Activated CD8-positive, alpha-beta memory T cell treated with anti-CD3 and anti-CD28 coated beads, Interleukin-2, amount 50 U/mL, for 1 hour (primary cell): Measurements from ENCODE around the gene TIGD6.
"Not testable (repeated sequence)": the region's sequence is repeated elsewhere in the genome, so short reads cannot be mapped to it uniquely, and the experiment has no call there.

Experiments
- DNase-seq: peaks from one replicate; pipeline ENCODE4 v3.0.0-alpha.2; 2020; ENCODE audit errors: extremely low read depth

The TIGD6 gene

DNA sequence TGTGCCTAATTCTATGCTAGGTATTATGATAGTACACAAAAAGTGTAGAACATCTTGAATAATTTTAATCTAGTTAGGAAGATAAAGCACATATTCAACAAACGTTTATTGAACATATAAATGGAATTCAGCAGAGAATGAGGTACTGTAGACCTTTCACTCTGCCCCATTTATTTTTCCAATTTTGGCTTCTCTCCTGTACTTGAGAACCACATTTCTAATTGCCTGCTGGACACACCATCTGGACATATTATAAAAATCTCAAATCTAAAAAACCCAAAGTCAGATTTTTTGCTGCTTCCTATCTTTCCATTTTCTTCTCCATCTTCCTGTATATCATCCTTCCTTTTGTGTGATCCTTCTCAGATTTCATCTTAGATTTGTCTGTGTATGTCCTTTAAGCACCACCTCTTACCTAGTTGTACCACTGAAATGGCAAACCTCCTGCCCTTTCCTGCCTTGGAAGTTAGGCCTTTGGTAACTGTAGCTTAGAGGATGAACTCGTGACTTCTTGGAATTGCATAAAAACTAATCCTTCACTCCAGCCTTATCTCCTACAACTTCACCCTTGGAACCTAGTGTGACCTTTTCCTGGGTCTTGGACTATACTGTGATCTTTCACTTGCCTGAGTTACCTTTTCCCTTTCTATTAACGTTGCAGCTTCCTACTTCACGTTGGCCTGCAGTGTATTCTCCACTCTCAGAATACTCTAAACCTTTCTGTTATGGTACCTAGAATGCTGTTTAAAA lies 31.1 kb downstream of the TIGD6 start:
- DNase-seq, result no peak

- no peak for DNase-seq
These were observed 33.5 kb downstream of the TIGD6 start for GRCh38 chr5:149966946-149967345.

DNA sequence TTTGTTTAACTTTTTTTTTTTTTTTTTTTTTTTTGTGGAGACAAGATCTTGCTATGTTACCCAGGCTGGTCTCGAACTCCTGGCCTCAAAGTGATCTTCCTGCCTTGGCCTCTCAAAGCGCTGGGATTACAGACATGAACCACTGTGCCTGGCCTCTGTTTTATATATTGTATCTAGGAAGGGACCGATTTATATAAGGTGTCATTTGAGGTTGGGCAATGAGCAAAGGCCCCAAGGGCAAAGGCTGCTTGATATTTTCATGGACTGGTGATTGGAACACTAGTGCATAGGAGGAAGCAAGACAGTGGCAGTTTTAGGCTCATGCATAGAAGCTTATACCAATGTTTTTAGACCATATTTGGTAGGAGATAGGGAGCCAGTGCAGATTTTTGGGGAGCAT lies 36.7 kb downstream of the TIGD6 start:
- no peak for DNase-seq

DNA sequence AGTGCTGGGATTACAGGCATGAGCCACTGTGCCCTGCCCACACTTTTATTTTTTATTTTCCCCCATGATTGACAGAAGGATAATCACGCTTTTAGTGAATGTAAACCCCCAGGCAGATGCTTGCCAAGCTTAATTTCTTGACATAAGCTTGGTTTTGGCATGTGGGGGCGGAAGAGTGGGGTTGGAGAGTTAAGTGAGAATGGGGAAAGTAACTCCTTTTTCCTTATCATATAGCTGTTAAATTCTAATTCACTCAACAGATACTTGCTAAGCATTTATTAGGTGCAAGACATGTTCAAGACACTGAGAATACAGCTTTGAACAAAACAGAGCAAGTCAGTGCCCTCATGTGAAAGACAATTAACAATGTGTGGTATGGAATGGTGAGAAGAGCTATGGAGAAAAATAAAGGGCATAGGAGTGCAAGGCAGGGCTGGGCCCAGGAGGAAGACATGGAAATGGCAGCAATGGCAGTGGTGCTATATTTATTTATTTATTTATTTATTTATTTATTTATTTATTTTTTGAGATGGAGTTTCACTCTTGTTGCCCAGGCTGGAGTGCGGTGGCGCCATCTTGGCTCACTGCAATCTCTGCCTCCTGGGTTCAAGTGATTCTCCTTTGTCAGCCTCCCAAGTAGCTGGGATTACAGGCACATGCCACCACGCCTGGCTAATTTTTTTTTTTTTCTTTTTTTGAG lies 37.7 kb downstream of the TIGD6 start:
- DNase-seq, result no peak

GRCh38 chr5:149961957-149962409 lies 38.5 kb downstream of the TIGD6 start:
- no peak for DNase-seq

GRCh38 chr5:149961186-149961685 lies 39.2 kb downstream of the TIGD6 start:
- no peak for DNase-seq

- peak; percentile 79 for DNase-seq
These were observed 39.9 kb downstream of the TIGD6 start, which contains the start of gene SLC26A2 for GRCh38 chr5:149960272-149961185. Gene SLC26A2 (plus strand): TSS chr5:149960758. CDS start chr5:149977653, 16,895 bp downstream.

GRCh38 chr5:149959406-149960236 lies 40.8 kb downstream of the TIGD6 start:
- peak; percentile 34 for DNase-seq

- no peak for DNase-seq
These were observed 42.6 kb downstream of the TIGD6 start for GRCh38 chr5:149957855-149958254.

DNA sequence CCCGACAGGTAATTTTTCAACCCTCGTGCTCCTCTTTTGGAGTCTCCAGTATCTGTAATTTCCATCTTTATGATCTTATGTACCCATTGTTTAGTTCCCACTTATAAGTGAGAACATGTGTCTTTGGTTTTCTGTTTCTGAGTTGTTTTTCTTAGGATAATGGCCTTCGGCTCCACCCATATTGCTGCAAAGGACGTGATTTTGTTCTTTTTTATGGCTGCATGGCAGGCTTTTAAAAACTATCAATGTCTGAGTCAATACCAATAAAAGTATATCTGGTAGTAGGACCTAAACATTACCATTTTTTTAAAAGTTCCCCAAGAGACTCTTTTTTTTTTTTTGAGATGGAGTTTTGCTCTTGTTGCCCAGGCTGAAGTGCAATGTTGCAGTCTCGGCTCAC lies 43.8 kb downstream of the TIGD6 start:
- no peak for DNase-seq

- DNase-seq, result no peak
These were observed 45.7 kb downstream of the TIGD6 start for GRCh38 chr5:149954798-149955197.

- DNase-seq, result no peak
These were observed 46.9 kb downstream of the TIGD6 start for GRCh38 chr5:149953436-149954121.

- DNase-seq, result no peak
These were observed 49.2 kb downstream of the TIGD6 start for GRCh38 chr5:149951138-149951749.

GRCh38 chr5:149948993-149949392 lies 51.5 kb downstream of the TIGD6 start:
- DNase-seq, result no peak

DNA sequence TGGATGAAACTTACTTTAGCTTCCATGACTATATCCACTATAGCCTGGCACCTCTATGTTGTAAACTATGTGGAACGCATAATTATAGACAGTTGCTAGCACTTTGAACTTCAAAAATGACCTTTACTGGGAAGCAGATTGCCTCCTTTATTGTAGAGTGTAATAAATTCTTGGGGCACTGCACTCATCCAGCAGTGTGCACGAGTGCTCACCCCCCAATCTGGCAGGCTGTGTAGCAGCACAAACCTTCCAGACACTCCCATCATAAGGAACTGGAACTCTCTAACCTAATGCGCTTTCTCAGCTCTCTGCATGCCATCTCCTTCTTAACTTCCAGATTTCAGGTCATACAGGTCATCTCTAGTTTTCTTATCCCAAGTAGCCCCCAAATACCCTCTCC lies 54.3 kb downstream of the TIGD6 start:
- no peak for DNase-seq

- DNase-seq, result no peak
These were observed 55.8 kb downstream of the TIGD6 start, which contains the start of gene PDE6A for GRCh38 chr5:149944666-149945065. Gene PDE6A (minus strand): TSS chr5:149944793. CDS start chr5:149944673, 120 bp downstream.

DNA sequence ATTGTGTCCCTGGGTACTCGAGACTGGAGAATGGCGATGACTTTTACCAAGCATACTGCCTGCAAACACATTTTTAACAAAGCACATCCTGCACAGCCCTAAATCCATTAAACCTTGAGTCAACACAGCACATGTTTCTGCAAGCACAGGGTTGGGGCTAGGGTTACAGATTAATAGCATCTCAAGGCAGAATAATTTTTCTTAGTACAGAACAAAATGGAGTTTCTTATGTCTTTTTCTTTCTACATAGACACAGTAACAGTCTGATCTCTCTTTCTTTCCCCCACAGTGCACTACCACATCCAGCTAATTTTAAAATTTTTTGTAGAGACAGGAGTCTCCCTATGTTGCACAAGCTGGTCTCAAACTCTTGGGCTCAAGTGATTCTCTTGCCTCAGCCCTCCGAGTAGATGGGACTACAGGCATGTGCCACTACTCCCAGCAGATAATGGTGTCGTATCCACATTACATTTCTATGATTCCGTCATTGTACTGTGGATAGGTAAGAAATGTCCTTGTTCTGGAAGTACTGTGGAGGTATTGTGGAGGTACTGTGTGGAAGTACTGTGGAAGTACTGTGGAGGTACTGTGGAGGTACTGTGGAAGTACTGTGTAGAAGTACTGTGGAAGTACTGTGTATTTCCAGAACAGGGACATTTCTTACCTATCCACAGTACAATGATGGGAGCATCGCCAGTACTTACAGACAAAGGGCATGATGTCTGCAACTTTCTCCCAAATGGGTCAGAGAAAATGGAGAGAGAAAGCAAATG lies 57.1 kb downstream of the TIGD6 start:
- DNase-seq, result not testable (repeated sequence)
